Inflammatory macrophage treated with lipopolysaccharide for 1 hour (primary cell): ENCODE results near the gene LAYN.

Experiments
- DNase-seq, 2 donors: peaks; one replicate each; pipeline ENCODE4 v3.0.0-alpha.2; 2020 to 2022

LAYN gene

DNA sequence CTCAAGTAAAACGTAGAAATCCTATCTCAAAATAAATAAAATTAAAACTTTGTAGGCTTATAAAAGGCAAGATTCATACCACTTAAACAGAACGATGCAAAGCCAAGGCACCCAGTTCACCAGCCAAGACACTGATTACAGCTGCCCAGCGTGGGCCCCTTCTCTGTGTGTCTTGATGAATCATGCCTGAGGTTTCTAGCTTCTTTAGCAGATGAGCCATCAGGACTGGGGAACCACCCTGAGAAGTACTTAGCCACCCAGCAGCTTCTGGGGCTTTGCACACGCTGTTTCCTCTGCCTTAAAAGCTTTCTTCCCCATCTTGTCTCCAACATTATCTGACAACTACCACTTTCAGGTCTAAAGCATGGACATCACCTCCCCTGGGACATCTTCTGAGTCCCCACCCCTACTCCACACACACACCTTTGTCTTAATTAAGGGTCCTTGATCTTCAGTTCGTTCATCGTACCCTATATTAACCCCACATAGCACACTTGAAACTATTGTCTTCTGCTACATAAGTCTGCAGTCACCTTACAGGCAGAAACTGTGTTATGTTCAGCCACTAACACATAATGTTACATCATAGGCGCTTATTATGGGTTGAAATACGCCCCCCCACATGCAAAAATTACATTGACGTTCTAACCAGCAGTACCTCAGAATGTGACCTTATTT lies 8.7 kb upstream of the LAYN start:
- peak; percentile 90 to 96 for DNase-seq

DNA sequence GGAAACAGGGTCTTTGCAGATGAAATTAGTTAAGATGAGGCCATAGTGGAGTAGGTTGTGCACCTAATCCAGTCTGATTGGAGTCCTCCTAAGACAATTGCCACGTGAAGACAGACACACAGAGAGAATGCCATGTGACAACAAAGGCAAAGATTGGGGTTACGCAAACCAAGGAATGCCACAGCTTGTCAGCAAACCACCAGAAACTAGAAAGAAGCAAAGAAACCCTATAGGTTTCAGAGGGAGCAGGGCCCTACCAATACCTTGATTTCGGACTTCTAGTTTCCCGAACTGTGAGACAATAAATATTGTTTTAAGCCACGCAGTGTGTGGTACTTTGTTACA lies 8.2 kb upstream of the LAYN start:
- DNase-seq, result peak; percentile 49 to 65

DNA sequence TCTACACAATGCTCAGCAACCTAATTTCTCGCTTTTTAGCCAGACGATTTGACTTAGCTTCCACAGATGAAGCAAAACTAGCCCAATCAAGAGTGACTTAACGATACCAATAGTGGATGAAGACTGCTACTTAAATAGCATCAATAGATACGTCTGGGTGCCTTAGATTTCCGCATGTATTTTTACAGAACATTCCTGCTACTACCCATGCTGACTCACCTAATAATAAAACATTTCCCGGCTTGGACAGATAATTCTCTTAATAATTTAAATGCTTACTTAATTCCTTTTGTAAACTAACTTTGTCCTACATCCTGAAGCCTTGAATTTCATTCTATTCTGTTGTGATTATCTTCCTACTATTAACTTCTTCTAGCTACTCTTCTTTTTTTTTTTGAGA lies 5.2 kb upstream of the LAYN start:
- no peak for DNase-seq

GRCh38 chr11:111537336-111537860 lies 3.1 kb upstream of the LAYN start:
- no peak for DNase-seq

DNA sequence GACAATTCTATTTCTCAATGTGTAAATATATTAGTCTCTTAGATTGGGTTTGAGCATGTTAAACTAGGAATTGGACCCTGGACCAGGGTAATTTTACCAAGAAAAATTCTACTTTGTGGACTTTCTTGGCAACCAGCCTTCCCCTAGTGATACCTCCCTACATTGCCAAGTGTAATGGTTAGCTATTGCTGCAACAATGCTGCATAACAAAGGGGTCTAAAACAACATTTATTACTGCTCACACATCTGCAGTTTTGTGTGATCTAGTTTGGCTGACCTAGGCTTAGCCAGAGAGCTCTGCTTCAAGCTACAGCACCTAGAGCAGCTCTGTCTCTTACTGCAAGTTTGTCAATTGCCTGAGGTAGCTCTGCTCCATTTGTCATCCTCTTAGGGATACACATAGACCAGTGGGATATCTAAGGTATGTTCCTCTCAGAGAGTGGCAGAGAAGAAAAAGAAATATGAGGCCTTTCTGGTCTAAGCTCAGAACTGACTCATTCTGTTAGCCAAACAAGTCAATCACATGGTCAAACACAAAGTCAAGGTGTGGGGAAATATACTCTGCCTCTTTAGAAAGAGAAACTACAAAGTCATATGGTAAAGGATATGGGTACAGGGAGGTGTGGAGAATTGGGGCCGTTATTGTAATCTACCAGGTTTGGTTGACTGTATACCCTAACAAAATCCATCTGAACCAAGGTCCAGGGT lies 2.0 kb upstream of the LAYN start:
- peak in 1 of 2 donors; percentile 21 for DNase-seq

DNA sequence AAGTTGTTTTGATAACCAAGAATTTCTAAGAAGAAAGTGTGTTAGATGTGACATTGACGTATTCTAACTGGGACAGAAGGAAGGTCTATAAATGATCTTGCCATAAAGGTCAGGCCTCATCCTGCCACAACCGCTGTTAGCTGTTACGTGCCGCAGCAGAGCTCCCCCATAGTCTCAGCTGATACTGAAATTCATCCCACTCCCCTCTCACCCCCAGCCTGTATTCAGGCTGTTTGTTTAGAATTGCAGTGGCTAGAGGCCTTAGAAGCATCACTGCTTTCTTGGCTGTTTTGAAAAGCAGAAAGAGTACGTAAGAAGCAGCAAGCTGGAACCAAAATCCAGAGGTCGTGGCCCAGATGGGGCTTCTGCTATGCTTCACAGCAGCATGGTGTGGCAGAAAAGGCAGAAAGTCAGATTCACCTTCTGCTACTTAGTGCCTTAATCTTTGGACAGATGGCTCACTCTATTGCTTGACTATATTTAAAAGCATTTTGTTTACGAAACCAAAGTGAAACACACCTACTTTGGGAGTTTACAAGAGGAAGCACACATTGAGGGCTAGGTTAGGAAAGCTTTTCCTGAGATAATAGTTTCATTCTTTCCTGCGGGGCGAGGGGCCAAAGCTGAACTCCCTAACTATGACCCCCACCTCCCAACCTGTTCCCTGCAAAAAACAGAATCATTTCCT lies 950 bp upstream of the LAYN start:
- DNase-seq, result no peak

DNA sequence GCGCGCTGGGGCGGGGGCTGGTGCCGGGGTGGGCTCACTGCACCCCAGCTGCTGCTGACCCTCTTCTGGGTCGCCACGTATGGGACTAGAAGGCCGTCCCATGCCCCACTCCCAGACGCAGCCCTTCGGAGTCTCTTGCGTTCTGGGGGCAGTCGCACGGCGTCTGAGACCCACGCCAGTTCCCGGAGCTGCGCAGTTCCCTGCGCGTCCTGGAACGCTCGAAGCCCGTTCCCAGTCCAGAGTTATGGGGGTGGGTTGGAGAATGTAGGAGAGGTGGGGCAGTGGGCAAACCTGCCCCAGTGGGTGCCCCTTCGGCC lies 375 bp downstream of the LAYN start:
- DNase-seq, result no peak

GRCh38 chr11:111541254-111542061 lies 938 bp downstream of the LAYN start:
- peak; percentile 27 to 35 for DNase-seq

GRCh38 chr11:111542606-111543275 lies 2.2 kb downstream of the LAYN start:
- no peak for DNase-seq

GRCh38 chr11:111548525-111548924 lies 8.0 kb downstream of the LAYN start:
- no peak for DNase-seq

DNA sequence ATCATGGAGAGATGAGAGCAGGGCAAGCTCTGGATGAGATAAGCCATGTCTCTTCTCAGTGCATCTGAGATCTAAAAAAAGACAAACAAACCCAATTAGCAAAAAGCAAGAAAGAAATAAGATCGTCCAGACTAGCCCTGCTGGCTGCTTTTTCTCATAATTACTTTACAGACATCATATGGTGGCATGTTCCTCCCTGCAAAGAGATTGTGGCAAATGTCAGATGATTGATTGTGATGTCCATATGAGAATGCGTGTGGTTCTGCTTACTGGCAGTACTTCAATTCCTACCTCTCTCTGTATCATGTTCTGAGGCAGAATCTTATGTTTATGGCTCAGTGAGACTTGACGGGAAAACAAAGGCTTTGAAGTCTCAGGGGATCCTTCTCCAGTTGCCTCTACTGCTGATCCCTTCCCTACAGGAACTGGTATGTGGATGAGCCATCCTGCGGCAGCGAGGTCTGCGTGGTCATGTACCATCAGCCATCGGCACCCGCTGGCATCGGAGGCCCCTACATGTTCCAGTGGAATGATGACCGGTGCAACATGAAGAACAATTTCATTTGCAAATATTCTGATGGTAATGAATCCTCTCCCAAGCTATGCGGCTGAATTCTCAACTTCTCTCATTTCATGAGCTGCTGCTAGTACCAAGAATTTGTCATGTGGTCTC lies 8.8 kb downstream of the LAYN start:
- no peak for DNase-seq

DNA sequence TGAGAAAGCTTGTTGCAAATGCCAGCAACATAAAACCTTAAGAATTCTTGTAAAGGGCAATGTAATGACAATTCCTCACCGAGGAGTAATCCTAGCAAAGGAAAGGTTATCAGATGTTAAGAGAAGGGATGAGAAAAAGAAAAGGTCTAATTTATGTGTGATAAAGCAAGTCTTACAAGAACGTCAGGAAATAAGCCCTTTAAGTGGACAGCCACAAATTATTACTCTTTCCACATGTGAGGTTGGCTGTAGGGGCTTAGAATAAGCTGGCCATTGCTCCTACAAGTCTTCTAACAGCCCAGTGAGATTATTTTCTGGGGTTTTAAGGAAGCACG lies 9.3 kb downstream of the LAYN start:
- no peak for DNase-seq

DNA sequence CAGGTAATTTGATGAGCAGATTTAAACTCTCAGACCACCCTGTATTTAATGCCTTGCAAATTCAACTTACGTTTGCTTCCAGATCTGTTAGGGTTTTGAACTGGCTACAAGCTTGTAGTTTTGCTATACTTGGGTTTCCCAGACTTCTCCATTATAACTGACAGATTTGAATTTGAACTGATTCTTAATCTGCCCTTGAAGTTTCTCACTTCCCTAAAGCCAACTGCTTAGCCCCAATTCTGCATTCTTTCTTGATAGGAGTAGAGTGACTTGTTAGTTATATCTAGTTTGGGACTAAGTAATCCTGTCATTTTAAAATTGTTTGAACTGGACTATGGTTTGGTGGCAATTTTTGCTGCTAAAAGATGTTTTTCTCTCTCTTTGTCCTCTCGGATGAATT lies 9.7 kb downstream of the LAYN start:
- no peak for DNase-seq

GRCh38 chr11:111554532-111554931 lies 14.0 kb downstream of the LAYN start:
- no peak for DNase-seq

DNA sequence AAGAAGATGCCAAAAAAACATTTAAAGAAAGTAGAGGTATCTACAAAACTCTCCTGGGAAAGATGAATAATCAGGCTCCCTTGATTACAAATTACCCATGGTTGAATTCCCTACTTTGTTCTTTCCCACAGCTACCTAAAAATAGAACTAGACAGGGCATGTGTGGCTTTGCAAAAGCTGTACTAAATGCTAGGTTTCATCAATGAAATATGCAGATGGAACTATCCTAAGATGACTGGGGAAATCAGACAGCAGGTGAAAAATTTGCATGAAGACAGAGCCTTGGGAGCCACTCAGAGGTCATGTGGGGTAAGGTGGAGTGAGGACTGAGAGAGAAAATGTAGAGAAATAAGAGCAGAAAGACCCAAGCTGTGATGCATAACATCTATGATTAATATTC lies 14.7 kb downstream of the LAYN start:
- no peak for DNase-seq

DNA sequence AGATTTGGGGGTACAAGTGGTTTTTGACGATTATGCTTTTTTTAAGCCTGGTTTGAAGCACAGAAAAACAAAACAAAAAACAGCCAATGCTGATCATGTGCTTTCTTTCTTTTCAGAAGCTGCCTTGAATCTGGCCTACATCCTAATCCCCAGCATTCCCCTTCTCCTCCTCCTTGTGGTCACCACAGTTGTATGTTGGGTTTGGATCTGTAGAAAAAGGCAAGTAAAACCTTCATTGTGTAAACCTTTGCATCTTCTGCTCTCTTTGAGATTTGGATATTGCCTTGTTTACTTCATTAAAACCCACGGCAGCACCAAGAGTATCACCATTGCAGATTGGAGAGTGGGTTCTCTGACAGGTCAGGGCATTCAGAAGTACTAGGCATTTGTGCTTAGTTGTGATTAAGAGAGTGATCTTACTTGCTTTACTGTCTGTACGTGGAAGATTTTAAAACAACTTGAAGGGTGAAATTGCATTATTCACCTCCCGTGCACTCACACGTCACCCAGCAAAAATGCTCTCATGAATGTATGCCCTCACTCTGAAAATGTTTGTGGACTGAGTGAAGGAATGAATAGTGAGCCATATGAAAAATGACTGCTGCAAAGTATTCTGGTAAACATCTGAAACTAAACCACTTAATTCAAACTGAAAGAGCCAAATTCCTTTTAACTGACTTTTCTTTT lies 17.0 kb downstream of the LAYN start:
- DNase-seq, result no peak

DNA sequence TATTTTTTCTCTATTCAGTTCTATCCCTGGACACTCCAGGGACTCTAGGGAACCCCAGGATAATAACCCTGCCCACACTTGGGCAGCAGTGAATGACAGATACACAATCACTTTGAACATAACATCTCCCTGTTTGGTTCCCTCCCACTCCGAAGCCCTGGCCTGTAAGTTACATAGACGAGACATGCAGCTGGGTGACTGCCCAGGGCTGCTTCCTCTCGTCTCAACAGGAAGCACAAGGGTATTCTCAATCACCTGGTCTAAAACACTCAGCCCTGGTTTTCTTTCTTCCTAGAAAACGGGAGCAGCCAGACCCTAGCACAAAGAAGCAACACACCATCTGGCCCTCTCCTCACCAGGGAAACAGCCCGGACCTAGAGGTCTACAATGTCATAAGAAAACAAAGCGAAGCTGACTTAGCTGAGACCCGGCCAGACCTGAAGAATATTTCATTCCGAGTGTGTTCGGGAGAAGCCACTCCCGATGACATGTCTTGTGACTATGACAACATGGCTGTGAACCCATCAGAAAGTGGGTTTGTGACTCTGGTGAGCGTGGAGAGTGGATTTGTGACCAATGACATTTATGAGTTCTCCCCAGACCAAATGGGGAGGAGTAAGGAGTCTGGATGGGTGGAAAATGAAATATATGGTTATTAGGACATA lies 19.4 kb downstream of the LAYN start:
- no peak for DNase-seq

GRCh38 chr11:111560800-111561199 lies 20.3 kb downstream of the LAYN start:
- DNase-seq, result no peak

DNA sequence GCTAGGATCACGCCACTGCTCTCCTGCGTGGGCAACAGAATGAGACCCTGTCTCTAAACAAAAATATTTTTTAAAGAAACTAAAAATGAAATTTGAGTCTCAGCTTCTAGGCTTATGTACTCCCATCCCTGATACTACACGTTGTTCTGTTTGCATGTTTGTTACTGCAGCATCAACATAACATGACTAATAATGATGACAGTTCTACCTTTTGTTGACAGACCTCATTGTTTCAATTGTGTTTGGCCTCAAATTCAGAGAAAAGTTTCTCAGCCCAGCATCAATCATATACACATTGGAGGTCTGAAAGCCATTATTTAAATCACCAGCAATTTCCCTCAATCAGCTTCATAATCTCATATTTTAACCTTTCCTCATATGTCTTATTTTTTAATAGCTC lies 20.8 kb downstream of the LAYN start:
- DNase-seq, result no peak

DNA sequence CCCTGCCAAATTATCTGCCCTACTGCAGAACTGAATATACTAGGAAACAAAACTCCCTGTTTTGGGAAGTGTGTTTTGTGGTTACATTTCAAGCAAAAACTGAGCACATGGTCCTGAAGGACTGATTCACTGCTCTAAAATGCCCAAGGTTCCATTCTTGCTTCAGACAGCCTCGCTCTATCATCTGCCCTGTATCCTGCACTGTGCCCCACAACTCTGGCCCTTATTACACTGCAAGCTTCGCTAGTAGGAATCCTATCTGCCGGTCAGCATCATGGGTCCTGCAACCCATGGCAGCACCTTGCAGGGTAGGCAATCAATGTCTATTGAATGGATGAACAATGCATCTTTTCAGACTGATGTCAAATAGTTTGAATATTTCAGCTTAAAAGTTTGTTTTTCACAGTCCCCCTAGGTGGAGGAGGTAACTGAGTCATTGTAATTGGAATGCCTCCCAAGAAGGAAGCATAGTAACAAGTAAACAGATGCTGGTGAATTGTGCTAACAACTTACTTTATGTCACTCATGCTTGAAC lies 21.3 kb downstream of the LAYN start:
- no peak for DNase-seq
